HFFc6 (cell line): ENCODE results near the gene GBP2. TPM values are rescaled to one million over a fixed set of nuclear protein-coding genes. Genes with fewer than 3 reads are reported as not detected.

Experiments used
- DNase-seq: peaks from one replicate; pipeline ENCODE4 v3.0.0-alpha.2; 2018
- H3K27ac Mint-ChIP-seq: 2 replicates; pipeline ENCODE4 v1.8.0; 2020; ENCODE audit warnings: mild to moderate bottlenecking, mixed read lengths
- H3K27me3 Mint-ChIP-seq: 2 replicates; pipeline ENCODE4 v1.8.0; 2021; ENCODE audit warnings: mild to moderate bottlenecking, moderate library complexity, mixed read lengths; ENCODE audit not compliant: insufficient read depth
- H3K36me3 Mint-ChIP-seq: 2 replicates; pipeline ENCODE4 v1.8.0; 2021; ENCODE audit warnings: low read depth, mixed read lengths
- H3K4me1 Mint-ChIP-seq: 2 replicates; pipeline ENCODE4 v1.8.0; 2020; ENCODE audit warnings: low read depth, mixed read lengths
- H3K4me3 Mint-ChIP-seq: 2 replicates; pipeline ENCODE4 v1.8.0; 2020; ENCODE audit warnings: mild to moderate bottlenecking, moderate library complexity, mixed read lengths
- H3K9me3 Mint-ChIP-seq: 2 replicates; pipeline ENCODE4 v1.8.0; 2020; ENCODE audit warnings: mild to moderate bottlenecking, mixed read lengths
- CTCF ChIP-seq: fragments of 200-600 bp; sonication (generic); IDR thresholded peaks from 2 replicates; pipeline ENCODE4 v1.5.0; 2021; ENCODE audit warnings: antibody characterized with exemption, mild to moderate bottlenecking
- total RNA-seq, 6 experiments: library from RNA; stranded (reverse); fragmentation: NEBNext Ultra II Directional; extraction: Animal tissue kit (Norgen Biotek cat#: 25700); gene quantifications; 2 replicates in 1 of 6; 3 replicates in 5 of 6; pipeline ENCODE4 v1.2.3, GENCODE V29; 2021

GBP2 gene
- total RNA-seq, 6 experiments from 2014 or later = 0.40 to 0.85 (median 0.52) TPM

GRCh38 chr1:89169166-89169565, 43.3 kb upstream of the GBP2 start:
- no peak overlapping the region for H3K27ac Mint-ChIP-seq
- H3K27me3 Mint-ChIP-seq = peaks cover 3% of the 10 kb centered on the region; the same call in 1 of the 2 replicates
- peaks cover 4% of the 10 kb centered on the region for H3K9me3 Mint-ChIP-seq
- H3K4me1 Mint-ChIP-seq = no peaks in the 10 kb centered on the region
- no peaks in the 10 kb centered on the region for H3K36me3 Mint-ChIP-seq
- TF ChIP-seq CTCF = no peak
- no peak for DNase-seq
- no peak overlapping the region for H3K4me3 Mint-ChIP-seq

GRCh38 chr1:89167590-89168230, 41.8 kb upstream of the GBP2 start:
- peaks cover 4% of the 10 kb centered on the region for H3K9me3 Mint-ChIP-seq
- no peak for DNase-seq
- TF ChIP-seq CTCF = no peak
- H3K4me1 Mint-ChIP-seq = no peaks in the 10 kb centered on the region
- no peak overlapping the region for H3K27ac Mint-ChIP-seq
- H3K27me3 Mint-ChIP-seq = peaks cover 3% of the 10 kb centered on the region; the same call in 1 of the 2 replicates
- H3K4me3 Mint-ChIP-seq = no peak overlapping the region
- no peaks in the 10 kb centered on the region for H3K36me3 Mint-ChIP-seq

- Mint-ChIP-seq H3K36me3 (no peaks in the 10 kb centered on the region), H3K4me3 (no peak overlapping the region), H3K9me3 (peaks cover 4% of the 10 kb centered on the region), H3K4me1 (no peaks in the 10 kb centered on the region), H3K27ac (no peak overlapping the region), H3K27me3 (peaks cover 3% of the 10 kb centered on the region; the same call in 1 of the 2 replicates)
- no peak for TF ChIP-seq CTCF
- DNase-seq = no peak
Observed at GRCh38 chr1:89166705-89167104, 40.8 kb upstream of the GBP2 start.

- DNase-seq = no peak
- Mint-ChIP-seq H3K9me3 (peaks cover 4% of the 10 kb centered on the region), H3K27me3 (peaks cover 3% of the 10 kb centered on the region; the same call in 1 of the 2 replicates), H3K36me3 (no peaks in the 10 kb centered on the region), H3K27ac (no peak overlapping the region), H3K4me1 (no peaks in the 10 kb centered on the region), H3K4me3 (no peak overlapping the region)
- TF ChIP-seq CTCF = no peak
Observed at GRCh38 chr1:89165811-89166210, 39.9 kb upstream of the GBP2 start.

GRCh38 chr1:89151047-89151446, 25.1 kb upstream of the GBP2 start:
- no peak for DNase-seq
- H3K4me1 Mint-ChIP-seq = no peaks in the 10 kb centered on the region
- no peak overlapping the region for H3K27ac Mint-ChIP-seq
- TF ChIP-seq CTCF = no peak
- H3K9me3 Mint-ChIP-seq = no peaks in the 10 kb centered on the region; the same call in 1 of the 2 replicates
- peaks cover 2% of the 10 kb centered on the region; the same call in 1 of the 2 replicates for H3K27me3 Mint-ChIP-seq
- H3K36me3 Mint-ChIP-seq = no peaks in the 10 kb centered on the region
- no peak overlapping the region for H3K4me3 Mint-ChIP-seq
